Body of pancreas (tissue), 4 donors: ENCODE results near the gene SPRR2B. TPM values are rescaled to one million over a fixed set of nuclear protein-coding genes. Genes with fewer than 3 reads are reported as not detected.

Experiments
- ATAC-seq: fragments of 150-250 bp; one replicate; pipeline ENCODE4 v1.9.1; 2016
- DNase-seq, 4 donors: peaks; one replicate each; pipeline ENCODE4 v3.0.0-alpha.2; 2019
- H3K27ac ChIP-seq, 4 donors: fragments of 200-600 bp; sonication (generic); 1 replicate in 3 of 4; 2 replicates in 1 of 4; pipeline versions ENCODE4 v1.5.1 to v1.6.1; 2016 to 2019; ENCODE audit warnings: mild to moderate bottlenecking in 1 of 4, mixed read lengths in 1 of 4, moderate library complexity in 1 of 4
- H3K27me3 ChIP-seq, 2 donors: fragments of 200-600 bp; sonication (generic); one replicate each; pipeline ENCODE4 v1.6.0; 2016; ENCODE audit warnings: mild to moderate bottlenecking in 1 of 2
- H3K36me3 ChIP-seq, 2 donors: fragments of 200-600 bp; sonication (generic); replicated peaks in 1 of 2; 2 replicates each; pipeline ENCODE4 v1.5.1; 2016; ENCODE audit warnings: low read depth in 2 of 2; ENCODE audit not compliant: insufficient read depth in 1 of 2
- H3K4me1 ChIP-seq: fragments of 200-600 bp; sonication (generic); one replicate; pipeline ENCODE4 v1.6.0; 2016
- H3K4me3 ChIP-seq, 2 donors: fragments of 200-600 bp; sonication (generic); 1 replicate in 1 of 2; 2 replicates in 1 of 2; pipeline ENCODE4 v1.5.1; 2016 to 2019
- H3K9me3 ChIP-seq, 3 donors: fragments of 200-600 bp; sonication (generic); 1 replicate in 2 of 3; 2 replicates in 1 of 3; pipeline ENCODE4 v1.5.1; 2016
- CTCF ChIP-seq, 7 experiments: fragments of 450-650 bp in 4 of 7; fragments of 200-600 bp in 3 of 7; sonication (generic) in 3 of 7; IDR thresholded peaks; one replicate each; pipeline ENCODE4 v1.5.1; 2016 to 2019; ENCODE audit warnings: antibody characterized with exemption in 7 of 7
- POLR2A ChIP-seq, 3 donors: fragments of 450-650 bp; IDR thresholded peaks; one replicate each; pipeline ENCODE4 v1.6.1; 2016; ENCODE audit warnings: antibody characterized with exemption in 3 of 3, mild to moderate bottlenecking in 2 of 3
- WGBS, 2 donors: methylation state at CpG; one replicate each; pipeline ENCODE4 v1.1.5; 2017; 5-methylcytosine and 5-hydroxymethylcytosine counted together
- intact Hi-C: fragments of 100-400 bp; cut with DNase I; formaldehyde crosslinking; loops from one replicate; pipeline ENCODE4 v1.15.1; 2023
- total RNA-seq, 2 donors: library from RNA; depleted of rRNA; stranded (reverse); fragments of >200 nt; gene quantifications; one replicate each; pipeline ENCODE4 v1.1.0, GENCODE V29; 2016

The SPRR2B gene
- total RNA-seq, 2 donors from 2014 or later: not detected

GRCh38 chr1:153100245-153100644 is 28.8 kb upstream of the SPRR2B start:
- H3K36me3 ChIP-seq: no peaks in the 10 kb centered on the region
- no peak overlapping the region for H3K27ac ChIP-seq
- no peaks in the 10 kb centered on the region for H3K4me1 ChIP-seq
- ATAC-seq: no peak
- WGBS, 2 donors: 94 to 95% methylated on average over 5 of the region's 5 CpGs
- no peaks in the 10 kb centered on the region for H3K27me3 ChIP-seq
- no peaks in the 10 kb centered on the region for H3K9me3 ChIP-seq
- DNase-seq: no peak
- TF ChIP-seq POLR2A (IDR thresholded peaks at IDR 0.05) (no peak), CTCF (IDR thresholded peaks at IDR 0.05) (no peak)
- no peak overlapping the region for H3K4me3 ChIP-seq
- intact Hi-C loops: no loop called here

GRCh38 chr1:153099461-153100045 is 28.1 kb upstream of the SPRR2B start:
- WGBS, 2 donors: 82 to 89% methylated on average over 9 of the region's 9 CpGs
- Histone ChIP-seq H3K27ac (no peak overlapping the region), H3K4me3 (no peak overlapping the region), H3K27me3 (no peaks in the 10 kb centered on the region), H3K4me1 (no peaks in the 10 kb centered on the region), H3K9me3 (no peaks in the 10 kb centered on the region), H3K36me3 (no peaks in the 10 kb centered on the region)
- intact Hi-C loops: no loop called here
- ATAC-seq: no peak
- TF ChIP-seq CTCF (IDR thresholded peaks at IDR 0.05) (no peak), POLR2A (IDR thresholded peaks at IDR 0.05) (no peak)
- no peak for DNase-seq

GRCh38 chr1:153095764-153096163 is 24.4 kb upstream of the SPRR2B start:
- no peak overlapping the region for H3K4me3 ChIP-seq
- H3K27ac ChIP-seq: no peak overlapping the region
- no peak for TF ChIP-seq POLR2A (IDR thresholded peaks at IDR 0.05)
- TF ChIP-seq CTCF (IDR thresholded peaks at IDR 0.05): no peak
- intact Hi-C loops: no loop called here
- H3K4me1 ChIP-seq: no peaks in the 10 kb centered on the region
- H3K36me3 ChIP-seq: no peaks in the 10 kb centered on the region
- H3K27me3 ChIP-seq: no peaks in the 10 kb centered on the region
- no peak for ATAC-seq
- H3K9me3 ChIP-seq: no peaks in the 10 kb centered on the region
- DNase-seq: no peak

GRCh38 chr1:153094426-153094825 is 23.0 kb upstream of the SPRR2B start, which contains the start of gene SPRR2E:
SPRR2E (minus strand) TSS chr1:153094526; CDS start chr1:153093751, 775 bp downstream.
- Histone ChIP-seq H3K36me3 (no peaks in the 10 kb centered on the region), H3K27me3 (no peaks in the 10 kb centered on the region), H3K27ac (no peak within 1 kb of the TSS), H3K4me1 (no peaks in the 10 kb centered on the region), H3K4me3 (no peak within 1 kb of the TSS), H3K9me3 (no peaks in the 10 kb centered on the region)
- no peak for DNase-seq
- intact Hi-C loops: no loop called here
- no peak for ATAC-seq
- TF ChIP-seq CTCF (IDR thresholded peaks at IDR 0.05) (no peak), POLR2A (IDR thresholded peaks at IDR 0.05) (no peak)

- Histone ChIP-seq H3K27me3 (no peaks in the 10 kb centered on the region), H3K4me1 (no peaks in the 10 kb centered on the region), H3K9me3 (no peaks in the 10 kb centered on the region), H3K36me3 (no peaks in the 10 kb centered on the region), H3K27ac (no peak overlapping the region), H3K4me3 (no peak overlapping the region)
- 45 to 61% methylated on average over 1 of the region's 1 CpG for WGBS, 2 donors
- TF ChIP-seq POLR2A (IDR thresholded peaks at IDR 0.05): no peak
- TF ChIP-seq CTCF (IDR thresholded peaks at IDR 0.05): no peak
- no peak for ATAC-seq
- no peak for DNase-seq
- intact Hi-C loops: no loop called here
Observed at GRCh38 chr1:153087652-153088051, 16.2 kb upstream of the SPRR2B start.
